Left forelimb (tissue), 1 donor: ENCODE data around the gene FAM240A.

Experiments
- DNase-seq: peaks from one replicate; pipeline ENCODE4 v3.0.0-alpha.2; 2018; ENCODE audit warnings: low spot score

FAM240A gene

DNA sequence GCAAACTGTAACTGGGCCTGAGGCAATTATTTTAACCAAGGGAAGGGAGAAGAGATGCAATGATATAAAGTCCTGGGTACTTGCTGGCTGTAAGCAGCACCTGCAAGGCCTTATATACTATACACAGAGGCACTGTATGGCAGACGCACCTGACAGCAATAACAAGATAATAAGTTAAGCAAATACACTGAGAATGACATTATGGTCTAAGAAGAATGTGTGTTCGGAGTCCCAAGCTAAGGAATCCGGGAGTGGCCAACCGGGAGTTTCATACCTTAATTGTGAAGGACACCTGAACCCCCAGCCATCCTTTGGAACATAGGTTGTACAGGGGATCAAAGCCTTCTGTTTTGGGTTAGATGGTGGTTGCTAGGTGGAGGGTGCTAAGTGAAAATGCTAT, 13.7 kb downstream of the FAM240A start:
- DNase-seq = no peak

GRCh38 chr3:46627078-46627477, 14.8 kb downstream of the FAM240A start:
- DNase-seq = no peak

DNA sequence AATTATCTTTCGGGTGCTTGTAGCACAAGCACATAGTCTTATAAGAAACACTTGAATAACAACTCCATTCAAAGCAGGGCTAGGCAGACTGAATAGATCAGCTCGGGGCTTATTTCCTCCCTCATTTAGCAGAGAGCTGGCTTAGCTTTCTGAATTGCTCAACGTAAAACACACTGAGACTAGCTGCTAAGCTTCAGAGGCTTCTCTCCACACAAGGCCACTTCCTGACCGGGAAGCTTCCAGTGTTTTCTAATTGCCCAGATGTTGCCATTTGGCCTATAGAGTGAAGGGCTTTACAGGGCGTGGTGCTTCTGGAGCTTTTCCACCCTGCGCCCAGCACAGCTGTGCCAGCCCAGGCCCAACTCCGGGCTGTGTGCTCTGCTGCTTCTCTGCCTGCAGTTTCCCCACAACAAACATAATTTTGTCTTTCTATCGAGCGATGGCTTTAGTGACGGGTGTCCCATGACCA, 16.6 kb downstream of the FAM240A start:
- DNase-seq = no peak

DNA sequence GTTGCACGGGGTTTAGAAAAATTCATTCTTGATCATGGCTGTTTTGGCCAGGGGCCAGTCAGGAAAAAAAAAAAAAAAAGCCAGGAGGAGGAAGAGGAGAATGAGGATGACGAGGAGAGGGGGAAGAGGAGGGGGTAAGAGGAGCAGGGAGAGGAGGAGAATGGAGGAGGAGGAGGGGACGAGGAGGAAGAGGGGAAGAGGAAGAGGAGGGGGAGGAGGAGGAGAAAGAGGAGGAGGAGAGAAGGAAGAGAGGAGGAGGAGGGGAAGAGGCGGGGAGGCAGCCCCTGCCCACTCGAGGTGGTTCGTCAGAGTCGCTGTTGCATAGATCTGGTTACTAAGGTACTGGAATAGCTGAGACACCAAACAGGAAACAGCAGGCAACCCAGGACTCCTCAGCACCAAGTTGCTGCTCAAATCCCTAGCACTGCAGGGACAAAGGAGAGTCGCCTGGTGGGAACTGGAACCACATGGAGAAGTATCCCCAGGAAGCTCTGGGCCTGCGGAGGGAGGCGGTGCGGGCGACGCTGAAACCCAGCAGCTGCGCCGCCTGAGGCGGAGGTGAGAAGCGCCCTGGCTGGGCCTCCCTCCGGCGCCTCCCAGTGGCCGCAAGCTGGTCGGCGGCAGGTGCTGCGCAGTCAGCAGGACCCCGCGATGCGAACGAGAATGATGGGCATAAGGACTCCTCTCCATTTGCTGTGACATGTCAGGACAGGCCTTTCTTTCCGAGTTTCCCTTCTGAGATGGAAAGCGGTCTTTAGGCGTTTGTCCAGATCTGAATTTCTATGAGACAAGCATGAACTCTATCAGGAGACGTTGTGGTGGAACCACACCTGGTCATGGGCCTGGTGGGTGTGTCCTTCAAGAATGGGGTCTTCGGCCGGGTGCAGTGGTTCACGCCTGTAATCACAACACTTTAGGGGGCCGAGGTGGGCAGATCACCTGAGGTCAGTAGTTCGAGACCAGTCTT, 17.5 kb downstream of the FAM240A start:
- DNase-seq = peak; percentile 87

DNA sequence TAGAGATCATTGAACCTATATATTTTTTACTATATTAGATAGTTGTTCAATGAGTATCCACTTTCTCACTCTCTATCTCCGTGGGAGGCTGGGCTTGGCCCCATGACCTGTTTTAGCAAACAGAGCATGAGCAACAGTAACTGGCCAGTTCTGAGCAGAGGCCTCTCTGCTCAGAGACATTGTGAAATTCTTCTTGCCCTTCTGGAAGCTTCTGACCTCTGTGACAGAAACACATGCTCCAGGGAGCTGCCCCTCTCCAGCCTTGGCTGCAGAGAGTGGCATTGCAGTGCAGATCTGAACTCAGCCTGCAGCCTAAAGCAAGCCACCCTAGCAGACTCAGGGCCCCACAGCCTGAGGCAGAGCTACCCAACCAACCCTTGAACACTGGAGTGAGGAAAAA, 20.5 kb downstream of the FAM240A start:
- DNase-seq = no peak

DNA sequence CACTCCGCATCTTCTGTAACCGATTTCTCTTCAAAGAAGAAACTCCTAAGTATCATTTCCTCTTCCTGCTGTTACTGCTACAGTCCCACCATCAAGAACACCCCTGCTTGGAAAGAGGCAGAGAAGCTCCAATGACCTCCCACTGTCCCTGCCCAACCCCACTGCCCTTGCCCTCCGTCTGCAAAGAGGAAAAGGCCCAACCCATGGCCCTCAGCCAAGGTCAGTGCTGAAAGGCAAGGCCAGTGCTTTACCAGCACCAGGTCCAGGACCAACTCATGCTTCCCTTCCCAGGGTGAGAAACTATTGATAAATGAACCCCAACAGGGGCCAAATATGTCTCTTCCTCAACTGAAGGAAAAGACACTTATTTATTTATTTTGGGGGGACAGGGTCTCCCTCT, 22.5 kb downstream of the FAM240A start:
- DNase-seq = no peak

GRCh38 chr3:46639221-46639620, 26.9 kb downstream of the FAM240A start:
- no peak for DNase-seq

- DNase-seq = no peak
These were observed 28.6 kb downstream of the FAM240A start for GRCh38 chr3:46640927-46641326.

GRCh38 chr3:46642971-46643370, 30.6 kb downstream of the FAM240A start:
- no peak for DNase-seq

DNA sequence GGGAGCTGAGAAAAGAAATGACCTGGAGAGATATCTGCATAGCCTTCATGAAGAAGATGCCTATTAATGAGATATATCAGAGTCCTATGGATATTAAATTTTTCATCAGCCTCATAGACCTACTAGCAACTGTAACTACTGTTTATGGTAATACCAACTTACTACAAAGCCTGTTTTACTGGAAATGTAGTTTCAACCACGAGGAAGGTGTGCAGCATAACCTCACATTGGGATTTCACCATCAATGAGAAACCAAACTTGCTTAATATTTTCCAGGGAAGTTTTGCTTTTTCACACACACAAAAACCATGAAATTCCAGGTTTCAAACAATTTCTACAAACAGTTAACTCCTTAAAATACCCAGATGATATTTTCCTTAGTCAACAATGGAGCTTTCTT, 31.4 kb downstream of the FAM240A start:
- no peak for DNase-seq

DNA sequence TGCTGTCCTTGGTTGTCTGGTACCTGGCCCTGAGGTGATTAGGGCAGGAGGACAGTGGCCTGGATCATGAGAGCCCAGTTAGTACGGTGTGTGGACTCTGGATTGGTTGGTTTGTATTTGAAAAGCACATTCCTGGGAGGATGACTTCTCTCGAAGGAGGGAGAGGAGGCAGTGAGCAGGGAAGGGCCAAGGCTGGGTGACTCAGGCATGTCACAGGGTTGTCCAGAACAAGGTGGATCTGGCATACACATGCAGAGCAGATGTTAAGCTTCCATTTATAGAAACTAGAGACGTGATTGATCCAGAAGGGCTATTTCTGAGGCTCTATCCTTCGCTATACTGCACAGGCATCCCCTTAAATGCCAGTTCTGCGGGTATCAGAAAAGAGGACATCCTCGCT, 34.4 kb downstream of the FAM240A start:
- DNase-seq = no peak

DNA sequence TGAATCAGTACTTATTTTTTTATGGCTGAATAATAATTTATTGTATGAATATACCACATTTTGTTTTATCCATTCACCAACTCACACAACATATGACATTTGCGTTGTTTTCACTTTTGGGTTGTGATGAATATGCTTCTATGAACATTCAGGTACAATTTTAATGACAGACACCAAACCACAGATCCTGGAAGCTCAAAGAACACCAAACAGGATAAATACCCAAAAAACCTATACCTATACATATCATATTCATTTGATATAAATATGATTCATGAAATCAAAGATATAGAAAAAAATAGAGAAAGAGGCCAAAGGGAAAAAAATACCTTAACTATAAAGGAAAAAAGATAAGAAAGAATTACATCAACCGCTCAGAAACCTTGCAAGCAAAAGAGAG, 35.8 kb downstream of the FAM240A start:
- DNase-seq = no peak

DNA sequence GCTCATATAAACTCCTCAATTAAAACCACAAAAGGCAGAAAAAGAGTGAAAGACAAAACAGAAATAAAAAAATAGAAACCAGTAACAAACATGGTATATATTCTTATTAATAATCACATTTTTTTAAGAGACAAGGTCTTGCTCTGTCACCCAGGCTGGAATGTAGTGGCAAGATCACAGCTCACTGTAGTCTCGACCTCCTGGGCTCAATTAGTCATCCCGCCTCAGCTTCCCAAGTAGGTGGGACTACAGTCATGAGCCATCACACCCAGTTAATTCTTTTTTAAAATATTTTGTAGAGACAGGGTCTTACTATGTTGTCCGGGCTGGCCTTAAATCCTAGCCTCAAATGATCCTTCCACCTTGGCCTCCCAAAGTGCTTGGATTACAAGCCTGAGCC, 37.1 kb downstream of the FAM240A start:
- no peak for DNase-seq

- DNase-seq = no peak
These were observed 38.8 kb downstream of the FAM240A start for GRCh38 chr3:46651084-46651483.

DNA sequence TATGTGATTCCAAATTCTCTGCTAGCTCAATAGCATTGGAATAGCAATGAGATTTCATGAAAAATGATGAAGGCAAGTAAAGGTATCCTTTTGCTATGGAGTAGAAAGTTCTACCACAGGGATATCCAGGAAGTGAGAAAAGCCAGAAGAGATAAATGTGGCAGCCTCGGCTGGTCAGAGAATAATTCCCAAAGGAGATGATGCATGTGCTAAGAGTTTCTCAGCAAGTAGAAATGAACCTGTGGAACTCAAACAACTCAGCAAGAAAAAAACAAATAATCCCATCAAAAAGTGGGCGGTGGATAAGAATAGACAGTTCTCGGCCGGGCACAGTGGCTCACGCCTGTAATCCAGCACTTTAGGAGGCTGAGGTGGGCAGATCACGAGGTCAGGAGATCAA, 42.9 kb downstream of the FAM240A start:
- DNase-seq = no peak

DNA sequence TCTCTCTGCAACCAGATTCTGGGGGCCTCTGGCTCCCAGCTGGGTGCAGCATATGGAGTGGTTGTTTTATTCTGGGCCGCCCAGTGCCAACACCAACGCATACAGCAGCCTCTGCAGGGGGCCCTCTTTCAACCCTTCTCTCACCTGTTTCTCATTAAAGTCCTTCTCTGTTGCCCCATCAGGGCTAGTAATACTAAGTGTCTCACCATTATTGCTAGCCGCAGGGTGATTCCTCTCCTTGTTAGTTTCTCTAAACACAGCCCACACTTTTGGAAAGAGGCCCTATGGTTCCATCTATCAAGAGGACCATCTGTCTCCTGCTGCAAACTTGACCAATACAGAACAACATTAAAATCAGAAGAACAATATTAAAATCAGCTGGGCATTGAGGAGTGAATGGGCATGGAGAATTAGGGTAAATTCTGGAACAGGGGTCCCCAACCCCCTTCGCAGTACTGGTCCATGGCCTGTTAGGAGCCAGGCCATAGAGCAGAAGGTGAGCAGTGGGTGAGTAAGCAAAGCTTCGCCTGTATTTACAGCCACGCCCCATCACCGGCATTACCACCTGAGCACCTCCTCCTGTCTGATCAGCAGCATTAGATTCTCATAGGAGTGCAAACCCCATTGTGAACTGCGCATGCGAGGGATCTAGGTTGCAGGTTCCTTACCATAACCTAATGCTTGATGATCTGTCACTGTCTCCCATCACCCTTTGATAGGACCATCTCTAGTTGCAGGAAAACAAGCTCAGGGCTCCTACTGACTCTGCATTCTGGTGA, 44.6 kb downstream of the FAM240A start:
- DNase-seq = no peak

DNA sequence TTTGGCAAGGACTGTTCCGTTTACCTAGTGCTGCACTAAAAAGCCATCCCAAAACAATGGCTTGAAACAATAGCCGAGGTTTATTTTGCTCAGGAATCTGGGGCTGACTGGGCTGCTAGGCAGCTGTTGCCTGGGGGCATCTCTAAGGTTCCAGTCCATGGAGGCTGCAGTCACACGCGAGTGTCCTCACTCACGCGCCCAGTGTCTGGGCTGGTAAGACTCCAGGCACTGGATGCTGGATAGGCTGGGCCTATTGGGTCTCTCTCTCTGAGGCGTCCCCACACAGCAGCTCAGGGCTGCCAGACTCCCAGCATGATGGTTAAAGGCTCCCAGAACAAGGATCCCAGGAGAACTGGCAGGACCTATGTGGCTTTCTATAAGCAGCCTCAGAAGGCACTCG, 47.0 kb downstream of the FAM240A start:
- DNase-seq = no peak

DNA sequence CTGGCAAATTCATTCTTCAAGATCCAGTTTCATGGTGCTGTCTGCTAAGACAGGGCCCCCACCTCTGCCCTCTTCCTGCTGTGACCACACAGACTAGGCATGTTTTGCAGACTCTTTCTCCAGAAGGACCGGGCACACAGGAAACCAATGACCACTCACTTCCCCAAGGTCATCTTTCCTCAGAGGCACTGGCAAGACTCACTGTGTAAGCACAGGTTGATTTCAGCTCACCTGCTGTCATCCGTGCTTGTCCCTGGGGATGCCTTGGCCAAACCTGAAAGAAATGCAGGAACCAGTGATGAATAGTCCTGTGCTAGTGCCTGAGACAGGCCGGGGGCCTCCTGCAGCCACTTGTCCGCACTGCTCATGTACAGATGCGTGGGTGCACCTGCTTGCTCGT, 47.7 kb downstream of the FAM240A start:
- no peak for DNase-seq

DNA sequence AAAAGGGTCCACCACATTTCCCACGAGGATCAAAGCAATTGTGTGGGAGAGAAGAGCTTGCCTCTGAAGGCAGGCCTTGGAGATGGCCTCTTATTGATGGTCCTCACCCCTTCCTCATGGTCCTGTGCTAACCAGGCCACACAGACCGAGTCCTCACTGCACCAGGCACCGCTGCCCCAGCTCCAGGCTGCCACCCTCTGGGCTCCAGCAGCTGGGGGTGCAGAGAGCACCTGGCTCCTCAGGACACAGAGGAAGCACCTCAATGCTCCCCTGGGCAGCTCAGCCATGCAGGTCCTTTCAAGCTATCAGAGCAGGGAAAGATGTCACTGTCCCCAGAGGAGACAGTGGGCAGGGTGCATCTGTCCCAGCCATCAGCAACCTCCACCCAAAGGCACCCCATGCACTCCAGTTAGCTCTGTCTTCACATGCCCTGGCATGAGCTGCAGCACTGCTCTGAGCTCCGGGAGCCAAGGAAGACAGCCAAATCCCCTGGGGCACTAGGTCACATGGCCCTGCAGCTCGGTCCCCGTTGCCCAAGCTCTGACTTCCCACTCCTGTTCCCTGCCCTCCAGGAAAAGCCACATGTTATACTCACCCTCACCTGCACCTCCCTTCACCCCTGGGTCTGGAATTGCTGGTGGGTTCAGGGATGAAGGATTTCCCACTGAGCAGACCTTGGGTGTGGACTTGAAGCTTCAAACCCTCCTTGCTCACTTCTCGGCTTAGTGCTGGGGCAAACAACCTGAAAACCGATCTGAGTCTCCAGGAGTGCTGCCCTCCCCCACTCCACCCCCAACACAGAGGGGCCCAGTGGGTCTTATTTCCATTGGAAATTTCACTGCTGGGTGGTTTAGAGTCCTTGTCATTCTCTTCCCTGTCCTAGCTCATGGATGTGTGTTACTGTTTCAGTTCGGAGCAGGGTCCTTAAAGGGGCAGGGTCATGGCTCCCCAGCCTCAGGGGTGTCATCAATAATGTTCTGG, 48.5 kb downstream of the FAM240A start:
- DNase-seq = no peak

DNA sequence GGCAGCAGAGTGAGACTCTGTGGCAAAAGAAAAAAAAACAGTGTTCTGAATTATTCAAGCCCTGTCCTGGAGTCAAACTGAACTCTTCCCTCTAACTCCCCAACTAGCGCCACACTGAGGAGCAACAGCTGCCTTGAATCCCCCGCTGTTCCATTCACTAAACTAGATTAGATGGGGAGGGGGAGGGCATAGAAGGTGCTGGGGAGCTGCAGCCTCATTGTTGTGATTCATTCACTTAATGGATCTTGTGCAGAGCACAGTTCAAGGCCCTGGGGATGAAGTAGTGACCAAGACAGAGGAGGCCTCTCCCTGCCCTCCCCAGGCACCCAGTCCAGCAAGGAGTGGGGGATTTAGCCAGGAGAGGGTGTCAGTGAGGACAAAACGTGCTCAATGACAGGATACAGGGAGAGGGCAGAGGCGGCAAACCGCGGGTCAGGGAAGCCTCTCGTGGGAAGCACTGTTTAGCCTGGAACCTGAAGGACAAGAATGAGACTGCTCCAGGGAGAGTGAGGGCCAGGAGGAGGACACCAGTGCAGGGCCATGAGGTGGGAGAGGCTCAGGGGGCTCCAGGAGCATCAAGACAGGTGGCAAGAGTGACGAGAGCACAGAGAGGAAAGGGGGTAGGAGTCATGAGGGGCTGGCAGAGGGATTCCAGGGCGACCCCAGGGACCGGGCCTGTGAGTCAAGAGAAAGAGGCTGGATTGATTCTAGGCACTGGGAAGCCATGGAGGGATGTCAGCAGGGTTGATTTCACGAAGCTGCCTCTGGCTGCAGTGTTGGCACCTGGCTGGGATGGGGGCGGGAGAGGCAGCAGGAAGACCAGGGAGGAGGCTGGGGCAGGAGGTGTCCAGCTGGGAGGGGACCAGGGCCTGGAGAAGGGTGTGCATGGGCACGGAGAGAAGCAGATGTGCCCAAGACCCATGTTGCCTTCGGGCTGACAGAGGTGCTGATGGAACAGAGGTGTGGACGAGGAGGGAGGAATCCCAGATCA, 49.7 kb downstream of the FAM240A start:
- no peak for DNase-seq
